Embryonic facial prominence (tissue), 1 donor: Measurements from ENCODE around the gene MMP11.
A peak's percentile ranks its signal among the peaks of the same experiment; 100 is the strongest.
"Not testable (repeated sequence)": the region's sequence is repeated elsewhere in the genome, so short reads cannot be mapped to it uniquely, and the experiment has no call there.

ENCODE experiments used
- DNase-seq: peaks from one replicate; pipeline ENCODE4 v3.0.0-alpha.2; 2016; ENCODE audit errors: extremely low spot score

The MMP11 gene, protein sequence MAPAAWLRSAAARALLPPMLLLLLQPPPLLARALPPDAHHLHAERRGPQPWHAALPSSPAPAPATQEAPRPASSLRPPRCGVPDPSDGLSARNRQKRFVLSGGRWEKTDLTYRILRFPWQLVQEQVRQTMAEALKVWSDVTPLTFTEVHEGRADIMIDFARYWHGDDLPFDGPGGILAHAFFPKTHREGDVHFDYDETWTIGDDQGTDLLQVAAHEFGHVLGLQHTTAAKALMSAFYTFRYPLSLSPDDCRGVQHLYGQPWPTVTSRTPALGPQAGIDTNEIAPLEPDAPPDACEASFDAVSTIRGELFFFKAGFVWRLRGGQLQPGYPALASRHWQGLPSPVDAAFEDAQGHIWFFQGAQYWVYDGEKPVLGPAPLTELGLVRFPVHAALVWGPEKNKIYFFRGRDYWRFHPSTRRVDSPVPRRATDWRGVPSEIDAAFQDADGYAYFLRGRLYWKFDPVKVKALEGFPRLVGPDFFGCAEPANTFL

DNA sequence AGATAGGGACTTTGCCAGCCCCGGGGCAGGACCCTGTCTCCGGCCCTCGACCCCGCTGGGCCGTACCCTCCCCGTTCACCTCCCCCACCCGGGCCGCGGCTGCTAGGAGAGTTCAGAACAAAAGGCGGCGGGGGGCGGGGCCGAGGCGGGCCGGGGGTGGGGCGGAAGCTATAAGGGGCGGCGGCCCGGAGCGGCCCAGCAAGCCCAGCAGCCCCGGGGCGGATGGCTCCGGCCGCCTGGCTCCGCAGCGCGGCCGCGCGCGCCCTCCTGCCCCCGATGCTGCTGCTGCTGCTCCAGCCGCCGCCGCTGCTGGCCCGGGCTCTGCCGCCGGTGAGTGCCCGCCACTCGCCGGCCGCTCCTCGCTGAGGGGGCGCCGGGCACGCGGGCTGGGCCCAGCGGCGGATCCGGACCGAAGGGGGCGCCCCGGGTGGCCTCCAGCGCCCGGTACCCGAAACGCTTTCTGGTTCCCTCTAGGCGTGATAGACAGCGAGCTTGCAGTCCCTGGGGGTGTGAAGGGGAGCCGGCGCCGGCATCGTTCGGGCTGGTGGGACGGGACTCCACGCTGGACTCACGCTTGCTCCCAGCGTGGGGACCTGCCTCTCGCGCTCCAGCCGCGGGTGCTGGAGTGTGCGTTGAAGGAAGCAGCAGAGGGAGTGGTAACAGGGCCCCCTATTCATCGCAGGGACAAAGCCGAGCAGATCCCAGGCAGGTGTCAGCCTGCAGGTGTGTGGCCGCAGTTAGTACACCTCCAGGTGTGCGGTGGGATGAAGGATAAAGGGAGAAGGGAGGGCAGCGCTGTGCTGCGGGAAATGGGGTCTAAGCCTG is at the start of gene MMP11:
MMP11 (plus strand) TSS at position 201 of the 825 bp plus-strand sequence; CDS start at position 223, 22 bp downstream.
- no peak for DNase-seq

DNA sequence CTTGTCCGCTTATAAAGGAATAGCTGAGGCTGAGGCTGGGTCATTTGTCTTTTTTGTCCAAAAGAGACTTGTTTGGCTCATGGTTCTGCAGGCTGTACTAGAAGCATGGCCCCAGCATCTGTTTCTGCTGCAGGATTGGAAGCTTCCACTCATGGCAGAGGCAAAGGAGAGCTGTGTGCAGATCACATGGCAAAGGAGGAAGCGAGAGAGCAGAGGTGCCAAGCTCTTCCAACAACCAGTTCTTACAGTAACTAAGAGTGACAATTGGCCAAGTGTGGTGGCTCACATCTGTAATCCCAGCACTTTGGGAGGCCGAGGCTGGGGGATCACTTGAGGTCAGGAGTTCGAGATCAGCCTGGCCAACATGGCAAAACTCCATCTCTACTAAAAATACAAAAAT is 44.5 kb upstream of the MMP11 start:
- not testable (repeated sequence) for DNase-seq

DNA sequence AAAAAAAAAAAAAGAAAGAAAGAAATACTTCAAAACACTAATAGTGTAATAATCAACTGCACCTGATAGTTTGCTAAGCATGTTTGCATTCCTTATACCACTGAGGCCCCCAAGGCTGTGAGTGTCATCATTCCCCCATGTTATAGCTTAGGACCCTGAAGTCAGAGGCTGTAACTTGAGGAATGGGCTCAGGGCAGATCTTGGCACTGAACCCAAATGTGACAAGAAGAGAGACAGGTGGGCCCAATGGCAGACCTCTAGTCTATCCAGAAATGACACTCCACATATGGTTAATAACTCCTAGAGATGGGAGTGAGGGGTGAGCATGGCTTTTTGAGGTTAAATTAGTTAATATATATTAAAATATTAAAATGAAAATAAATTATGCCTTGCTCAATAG is 35.0 kb upstream of the MMP11 start:
- no peak for DNase-seq

DNA sequence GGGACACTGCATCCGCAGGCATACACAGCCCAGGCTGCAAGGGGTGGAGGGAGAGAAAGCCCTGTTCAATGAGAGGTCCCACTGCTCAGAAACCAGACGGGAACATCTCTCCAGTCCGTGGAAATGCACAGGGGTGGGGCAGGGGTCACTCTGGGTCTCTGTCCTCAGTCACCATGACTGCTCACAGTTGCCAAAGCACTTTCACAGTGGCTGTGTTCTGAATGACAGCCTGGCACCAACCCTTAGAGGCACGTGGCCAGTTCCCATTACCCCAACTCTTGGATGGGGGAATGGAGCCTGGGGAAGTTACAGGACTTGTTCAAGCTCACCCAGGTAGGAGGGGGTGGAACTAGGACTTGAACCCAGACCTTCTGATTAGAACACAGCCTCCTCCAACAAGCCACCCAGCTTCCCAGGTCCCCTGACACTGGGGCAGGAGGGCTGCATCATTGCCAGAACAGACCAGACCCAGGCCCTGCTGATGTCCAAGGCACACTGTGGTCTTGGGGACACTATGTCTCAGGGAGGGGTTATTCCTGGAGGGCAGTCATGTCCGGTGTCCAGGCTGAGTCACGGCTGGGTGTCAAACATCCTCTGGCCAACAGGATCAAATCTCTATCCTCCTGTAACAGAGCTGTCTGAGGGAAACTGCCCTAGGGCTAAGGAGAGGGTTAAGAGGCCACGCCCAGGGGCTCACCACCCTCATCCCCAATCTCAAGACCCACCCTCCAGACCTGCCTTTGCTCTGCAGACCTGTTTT is 30.0 kb upstream of the MMP11 start:
- no peak for DNase-seq

DNA sequence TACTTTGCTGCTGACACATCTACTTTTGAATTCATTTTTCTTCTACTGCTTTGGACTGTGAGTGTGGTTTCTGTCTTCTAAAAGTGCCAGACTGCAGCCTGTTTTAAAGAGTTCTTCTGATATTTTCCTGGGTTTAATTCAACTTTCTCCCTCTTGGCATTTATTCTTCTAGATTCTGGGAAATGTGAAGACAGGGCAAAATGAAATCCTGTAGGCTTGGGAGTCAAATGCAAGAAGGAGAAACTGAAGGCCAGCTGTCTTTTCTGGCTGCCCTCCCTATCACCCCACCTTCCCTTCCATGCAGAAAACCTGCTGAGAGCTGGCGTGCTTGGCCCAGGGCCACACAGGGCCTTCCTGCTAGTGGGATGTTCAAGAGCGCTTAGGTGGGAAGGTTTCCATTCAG is 29.3 kb upstream of the MMP11 start:
- no peak for DNase-seq

DNA sequence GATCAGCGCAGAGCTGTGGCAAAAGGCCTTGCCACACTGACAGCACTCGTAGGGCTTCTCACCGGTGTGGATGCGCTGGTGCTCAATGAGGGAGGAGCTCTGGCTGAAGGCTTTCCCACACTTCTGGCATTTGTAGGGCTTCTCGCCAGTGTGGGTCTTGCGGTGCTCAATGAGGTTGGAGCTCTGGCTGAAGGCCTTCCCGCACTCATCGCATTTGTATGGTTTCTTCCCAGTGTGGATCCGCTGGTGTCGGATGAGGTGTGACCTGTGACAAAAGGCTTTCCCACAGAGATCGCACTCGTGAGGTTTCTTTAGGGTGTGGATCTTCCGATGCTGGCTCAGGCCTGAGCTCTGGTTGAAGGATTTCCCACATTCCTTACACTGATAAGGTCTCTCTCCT is 28.6 kb upstream of the MMP11 start:
- no peak for DNase-seq

DNA sequence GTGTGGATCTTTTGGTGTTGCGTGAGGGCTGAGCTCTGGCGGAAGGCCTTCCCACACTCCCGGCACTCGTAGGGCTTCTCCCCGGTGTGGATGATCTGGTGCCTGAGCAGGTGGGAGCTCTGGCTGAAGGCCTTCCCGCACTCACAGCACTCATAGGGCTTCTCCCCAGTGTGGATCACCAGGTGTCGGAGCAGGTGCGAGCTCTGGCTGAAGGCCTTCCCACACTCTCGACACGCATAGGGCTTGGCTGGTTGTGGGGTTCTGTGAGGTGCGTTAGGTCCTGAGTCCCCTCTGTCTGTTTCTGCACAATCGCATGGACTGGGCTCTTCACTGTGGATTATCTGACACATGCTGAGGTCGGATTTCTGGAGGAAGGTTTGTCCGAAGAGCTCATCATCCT is 28.2 kb upstream of the MMP11 start:
- DNase-seq, result no peak

DNA sequence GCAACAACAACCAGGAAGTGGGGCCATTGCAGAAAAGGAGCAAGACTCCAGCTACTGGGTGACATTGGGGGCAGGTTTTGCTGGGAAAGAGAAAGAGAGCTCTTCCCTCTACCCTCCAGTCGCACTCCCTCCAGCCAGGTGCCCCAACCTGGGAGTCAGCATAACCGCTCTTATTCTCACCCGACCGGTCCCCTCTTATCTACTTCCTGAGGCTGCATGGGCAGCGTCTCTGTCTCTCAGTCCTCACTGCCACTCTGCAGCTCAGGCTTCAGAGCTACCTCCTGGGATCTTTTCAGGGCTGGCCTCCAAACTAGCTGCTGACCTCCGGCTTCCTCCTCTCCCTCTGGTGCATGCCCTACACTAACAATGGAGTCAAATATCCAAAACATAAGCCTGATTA is 26.9 kb upstream of the MMP11 start:
- no peak for DNase-seq

DNA sequence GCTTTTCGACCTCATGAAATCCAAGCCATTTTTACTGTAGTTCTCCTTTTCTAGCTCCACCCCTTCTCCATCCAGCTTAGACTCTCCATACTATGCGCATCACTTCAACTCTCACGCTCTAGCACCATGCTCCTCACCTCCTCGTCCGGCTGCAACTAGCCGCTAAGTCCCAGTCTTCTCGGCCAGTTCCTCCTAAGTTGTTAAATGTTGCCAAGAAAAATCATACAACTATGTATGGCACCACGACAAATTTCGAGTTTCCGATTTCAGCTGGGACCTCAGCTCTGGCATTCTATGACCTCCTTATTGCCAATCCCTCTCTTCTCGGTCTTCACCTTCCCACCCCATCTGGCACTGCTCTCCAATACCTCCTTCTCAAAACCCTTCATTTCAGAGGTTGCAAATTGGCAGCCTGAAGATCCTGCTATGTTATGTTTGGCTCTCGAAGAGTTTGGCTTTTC is 22.8 kb upstream of the MMP11 start:
- no peak for DNase-seq

DNA sequence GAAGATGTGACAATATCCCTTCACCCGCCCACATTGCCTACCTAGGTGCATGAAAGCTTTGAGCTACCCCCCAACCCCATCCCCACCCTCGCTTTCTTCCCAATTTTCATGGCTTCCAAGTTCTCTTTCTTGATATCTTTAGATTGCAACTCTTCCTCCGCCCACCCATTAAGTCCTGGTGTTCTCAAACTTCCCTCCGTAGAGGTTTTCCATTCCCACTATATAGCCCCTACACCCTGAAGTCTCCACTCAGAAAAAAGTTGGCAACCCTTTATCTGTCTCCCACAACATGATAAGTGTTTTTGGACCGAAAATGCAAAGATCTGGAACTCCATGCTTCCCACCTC is 22.3 kb upstream of the MMP11 start:
- DNase-seq, result no peak

DNA sequence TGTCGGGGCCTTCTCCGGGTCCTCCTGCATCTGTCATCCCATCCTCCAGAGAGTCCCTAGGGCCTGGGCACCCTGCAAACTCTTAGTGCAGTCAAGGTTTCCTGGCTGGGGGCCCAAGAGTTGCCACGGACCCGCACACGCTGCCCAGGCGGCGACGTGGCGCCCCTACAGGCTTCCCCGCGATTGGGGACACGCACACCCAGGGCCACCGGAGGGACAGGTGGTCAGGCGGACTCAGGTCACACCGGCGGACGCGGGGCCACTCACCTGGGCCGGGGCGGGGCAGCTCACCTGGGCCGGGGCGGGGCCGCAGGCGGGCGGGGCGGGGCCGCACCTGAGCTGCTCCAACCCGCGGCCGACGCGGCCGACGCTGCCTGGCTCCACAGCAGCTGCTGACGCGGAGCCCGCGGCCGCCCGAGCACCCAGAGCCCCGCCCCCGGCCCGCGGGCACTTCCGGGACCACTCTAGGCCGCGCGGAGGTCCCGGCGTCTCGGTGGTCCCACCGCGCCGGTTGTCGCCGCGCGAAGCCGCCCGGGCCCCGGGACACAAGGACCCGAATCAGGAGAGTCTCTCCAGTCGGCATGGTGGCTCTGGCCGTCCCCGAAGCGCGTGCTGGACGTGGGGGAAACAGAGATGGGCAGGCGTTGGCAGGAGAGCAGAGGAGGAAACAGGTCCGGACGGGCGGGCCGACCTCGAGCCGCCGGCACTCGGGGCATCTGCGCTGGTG is 21.8 kb upstream of the MMP11 start, which contains the start of gene ZNF70:
ZNF70 (minus strand) TSS at position 399 of the 727 bp plus-strand sequence. CDS start 5,972 bp downstream, outside the sequence.
- DNase-seq, result peak; percentile 55

DNA sequence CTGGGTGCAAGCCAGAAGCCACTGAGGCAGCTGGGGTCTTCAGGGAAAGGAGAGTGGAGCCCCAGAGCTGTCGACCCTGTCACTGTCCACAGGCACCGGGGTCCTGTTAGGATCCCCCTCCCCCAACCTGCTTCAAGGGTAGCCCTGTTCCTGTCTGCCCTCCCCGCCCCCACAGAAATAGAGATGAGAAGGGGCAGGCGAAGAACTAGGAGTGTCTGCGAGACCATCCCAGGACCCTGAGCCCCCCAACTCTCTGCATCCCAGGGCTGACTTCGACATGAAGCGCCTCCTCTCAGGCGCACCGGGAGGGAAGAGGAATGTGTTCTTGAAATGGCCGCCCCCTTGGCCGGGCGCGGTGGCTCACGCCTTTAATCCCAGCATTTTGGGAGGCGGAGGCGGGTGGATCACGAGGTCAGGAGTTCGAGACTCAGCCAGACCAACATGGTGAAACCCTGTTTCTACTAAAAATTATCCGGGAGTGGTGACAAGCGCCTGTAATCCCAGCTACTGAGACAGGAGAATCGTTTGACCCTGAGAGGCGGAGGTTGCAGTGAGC is 21.1 kb upstream of the MMP11 start:
- DNase-seq, result no peak

DNA sequence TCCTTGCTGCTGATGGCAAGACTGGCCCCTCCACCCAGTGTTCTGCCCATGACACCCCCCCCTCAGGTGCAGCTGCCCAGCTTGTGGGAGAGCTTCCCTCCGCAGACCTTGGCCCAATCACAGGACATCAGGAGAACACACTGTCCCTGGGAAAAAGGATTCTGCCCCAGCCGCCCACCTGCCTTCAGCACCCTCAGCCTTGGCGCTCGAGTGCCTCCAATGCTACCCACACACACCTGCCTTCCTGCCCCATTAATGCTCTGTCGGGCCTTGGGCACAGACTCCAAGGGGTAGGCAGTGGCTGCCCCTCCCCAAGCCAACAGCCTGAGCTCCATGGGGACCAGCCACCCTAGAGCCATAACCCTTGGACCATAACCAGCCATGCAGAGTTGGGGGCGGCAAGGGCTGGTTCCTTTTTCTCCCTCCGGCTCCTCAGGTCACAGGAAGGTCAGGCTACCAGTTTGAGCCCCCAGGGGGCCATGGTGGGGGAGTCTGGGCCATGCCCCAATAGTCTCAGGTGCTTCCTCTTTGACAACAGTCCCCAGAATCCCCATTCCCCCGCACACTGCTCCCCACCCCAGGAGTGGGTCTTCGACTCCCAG is 20.5 kb upstream of the MMP11 start:
- no peak for DNase-seq

DNA sequence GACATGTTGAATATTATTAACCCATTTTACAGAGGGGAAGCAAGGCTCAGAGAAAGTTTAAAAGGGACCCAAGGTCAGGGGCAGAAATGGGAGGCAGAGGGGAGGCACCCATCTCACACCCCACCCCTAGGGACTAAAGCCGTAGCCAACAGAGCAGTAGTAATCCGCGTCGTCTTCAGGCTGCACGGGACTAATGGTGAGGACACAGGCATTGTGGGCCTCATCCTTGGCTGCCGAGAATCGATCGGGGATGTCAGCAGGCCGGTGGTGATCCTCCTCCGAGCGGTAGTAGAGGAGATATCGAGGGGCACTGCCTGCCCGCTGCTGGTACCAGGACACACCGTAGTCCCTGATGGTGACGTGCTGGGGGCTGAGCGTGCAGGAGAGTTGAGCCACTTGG is 19.9 kb upstream of the MMP11 start:
- DNase-seq, result no peak

DNA sequence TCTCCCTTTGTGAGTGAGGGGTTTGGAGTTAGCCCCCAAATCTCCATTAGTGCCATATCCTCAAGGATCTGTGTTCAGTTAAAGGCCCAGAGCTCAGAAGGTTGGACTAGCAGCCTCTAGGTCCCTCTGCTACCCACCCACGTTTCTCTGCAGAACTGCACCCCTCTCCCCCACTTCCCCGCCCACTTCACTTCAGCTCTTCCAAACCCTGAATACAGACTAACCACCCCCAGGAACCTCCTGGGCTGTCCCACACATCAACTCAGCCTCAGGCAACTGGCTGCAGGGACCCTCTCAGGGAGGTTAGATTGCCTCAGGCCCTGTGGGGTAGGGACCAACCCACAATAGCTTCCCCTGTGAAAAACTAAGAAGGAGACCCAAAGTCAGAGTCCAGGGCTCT is 19.3 kb upstream of the MMP11 start:
- DNase-seq, result no peak

DNA sequence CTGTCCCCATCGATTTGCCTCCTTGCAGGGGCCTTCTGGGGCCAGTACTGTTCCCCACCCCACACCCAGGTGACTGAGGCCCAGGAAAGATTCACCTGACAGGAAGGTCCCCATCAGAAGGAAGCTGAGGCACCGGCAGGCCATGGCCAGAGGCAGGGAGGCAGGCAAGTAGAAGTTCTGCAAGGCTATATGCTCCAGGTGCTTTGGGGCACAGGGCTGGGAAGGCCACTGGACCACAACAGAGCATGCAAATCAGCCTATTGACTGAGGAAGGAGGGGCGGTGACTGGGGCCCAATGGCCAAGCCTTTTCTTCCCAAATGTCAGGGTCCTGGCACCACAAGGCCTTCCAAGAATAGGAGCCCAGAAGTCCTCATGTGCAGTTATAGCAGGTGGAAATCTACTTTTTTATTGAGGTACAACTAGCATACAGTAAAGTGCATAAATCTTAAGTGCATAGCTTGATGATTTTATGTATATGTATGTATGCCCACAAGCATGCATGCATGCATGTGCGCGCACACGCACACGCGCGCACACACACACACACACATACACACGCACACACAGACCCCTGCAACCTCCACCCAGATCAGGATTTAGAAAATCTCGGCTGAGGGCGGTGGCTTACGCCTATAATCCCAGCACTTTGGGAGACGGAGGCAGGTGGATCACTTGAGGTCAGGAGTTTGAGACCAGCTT is 18.3 kb upstream of the MMP11 start, which contains the start of gene VPREB3:
VPREB3 (minus strand) TSS at position 206 of the 700 bp plus-strand sequence; CDS start at position 144, 62 bp downstream.
- no peak for DNase-seq

DNA sequence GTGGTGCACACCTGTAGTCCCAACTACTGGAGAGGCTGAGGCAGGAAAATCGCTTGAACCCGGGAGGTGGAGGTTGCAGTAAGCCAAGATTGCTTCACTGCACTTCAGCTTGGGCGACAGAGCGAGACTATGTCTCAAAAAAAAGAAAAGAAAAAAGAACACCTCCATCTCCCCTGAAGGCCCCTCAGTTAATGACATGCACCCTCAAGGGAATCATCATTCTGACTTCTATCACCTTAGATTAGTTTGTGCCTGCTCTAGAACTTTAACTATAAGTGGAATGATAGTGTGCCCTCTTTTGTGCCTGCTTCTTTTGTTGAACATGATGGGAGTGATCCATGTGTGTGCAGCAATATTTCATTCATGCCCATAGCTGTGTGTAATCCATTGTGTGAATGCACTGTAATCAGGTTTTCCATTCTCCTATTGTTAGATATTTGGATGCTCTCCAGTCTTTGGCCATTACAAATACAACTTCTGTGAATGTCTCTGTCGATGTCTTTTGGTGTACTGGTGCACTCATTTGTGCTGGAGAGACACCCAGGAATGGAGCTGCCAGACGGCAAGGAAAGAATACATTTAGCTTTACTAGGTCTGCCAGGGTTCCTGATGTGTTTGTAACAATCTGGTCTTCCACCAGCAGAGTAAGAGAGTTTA is 17.5 kb upstream of the MMP11 start:
- DNase-seq, result no peak

DNA sequence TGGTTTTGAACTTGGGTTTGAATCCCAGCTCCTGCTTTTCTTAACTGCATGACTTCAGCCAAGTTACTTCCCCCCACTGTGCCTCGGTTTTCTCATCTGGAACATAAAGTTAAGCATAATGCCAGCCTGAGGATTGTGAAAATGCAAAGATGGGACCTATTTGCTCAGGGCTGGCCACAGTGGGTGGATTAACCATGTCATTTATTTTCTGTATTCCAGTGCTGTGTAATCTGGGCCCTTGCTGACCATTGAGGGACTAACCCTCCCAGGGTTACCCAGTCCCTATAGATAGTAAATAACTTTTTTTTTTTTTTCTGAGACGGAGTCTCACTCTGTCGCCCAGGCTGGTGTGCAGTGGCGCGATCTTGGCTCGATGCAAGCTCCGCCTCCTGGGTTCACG is 16.9 kb upstream of the MMP11 start:
- no peak for DNase-seq

DNA sequence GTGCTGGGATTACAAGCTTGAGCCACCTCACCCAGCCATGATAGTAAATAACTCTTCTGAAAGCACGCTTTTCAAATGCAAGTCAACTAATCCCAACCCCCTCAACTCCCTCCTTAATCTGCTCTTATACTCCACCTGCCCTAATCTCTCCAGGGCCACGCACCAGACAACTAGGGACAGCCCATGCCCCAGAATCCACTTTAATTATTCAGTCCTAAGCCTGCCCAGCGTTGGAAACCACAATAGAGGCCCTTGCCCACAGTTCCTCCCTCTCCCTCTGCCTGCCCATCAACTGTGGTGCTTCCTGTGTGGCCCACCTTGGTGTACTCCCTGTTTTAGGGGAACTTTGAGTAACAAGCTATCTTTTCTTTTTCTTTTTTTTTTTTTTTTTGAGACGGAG is 15.8 kb upstream of the MMP11 start:
- no peak for DNase-seq
